GM23248 (cell line): ENCODE results near the gene EGF.

Experiments
- EZH2 ChIP-seq: fragments of 200-600 bp; sonication (generic); IDR thresholded peaks from 2 replicates; pipeline ENCODE4 v1.6.1; 2018; ENCODE audit warnings: antibody characterized with exemption, mild to moderate bottlenecking; ENCODE audit not compliant: insufficient read depth, poor library complexity, severe bottlenecking
- EZH2phosphoT487 ChIP-seq: fragments of 200-600 bp; sonication (generic); IDR thresholded peaks from 2 replicates; pipeline ENCODE4 v1.6.1; 2018; ENCODE audit warnings: antibody characterized with exemption, moderate library complexity, mild to moderate bottlenecking, low read depth; ENCODE audit not compliant: insufficient read depth

DNA sequence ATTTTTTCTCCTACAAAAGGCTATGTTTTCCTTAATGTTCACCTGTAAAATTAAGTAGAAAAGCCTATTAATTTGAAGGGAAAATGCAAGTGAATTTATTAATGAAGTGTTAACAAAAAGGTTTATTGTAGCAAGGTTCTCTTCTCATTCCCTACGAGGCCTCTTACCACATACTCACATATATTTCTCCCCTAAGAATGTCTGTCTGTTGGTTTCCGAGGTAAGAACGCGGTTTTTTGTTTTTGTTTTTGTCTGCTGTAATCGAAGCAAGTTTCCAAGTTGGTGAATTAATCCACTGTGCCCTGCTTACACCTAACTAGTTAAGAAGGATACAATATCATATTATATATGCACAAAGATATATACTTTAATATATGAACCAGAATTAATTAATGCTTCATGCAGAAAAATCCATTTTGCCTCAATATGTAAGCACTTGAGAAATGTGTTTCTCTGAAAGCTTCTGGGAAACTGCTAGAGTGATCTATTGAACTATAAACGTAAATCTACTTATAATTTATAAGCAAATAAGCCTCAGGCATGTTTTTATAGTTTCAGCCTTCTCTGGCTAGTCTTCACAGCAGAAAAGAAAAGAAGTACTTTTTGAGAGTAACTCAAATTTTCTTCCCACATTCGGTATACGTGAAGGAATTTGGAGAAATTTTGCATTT lies 120.8 kb downstream of the EGF start:
- TF ChIP-seq EZH2 (no peak), EZH2phosphoT487 (no peak)
